OCI-LY1 (cell line): ENCODE results near the gene INPP5A.

Experiments used
- CTCF ChIP-seq: fragments of 200-600 bp; sonication (generic), shearing (Covaris generic); IDR thresholded peaks from 2 replicates; pipeline ENCODE4 v1.5.1; 2017; ENCODE audit warnings: mild to moderate bottlenecking, antibody characterized with exemption, low read length, moderate library complexity, mixed read lengths
- EZH2 ChIP-seq: fragments of 200-600 bp; sonication (generic), shearing (Covaris generic); IDR thresholded peaks from 2 replicates; pipeline ENCODE4 v1.8.0; 2017; ENCODE audit warnings: borderline replicate concordance, mixed run types, mild to moderate bottlenecking, antibody characterized with exemption, low read length, moderate library complexity, mixed read lengths

- TF ChIP-seq CTCF (no peak), EZH2 (no peak)
These were observed 266.7 kb downstream of the INPP5A start for GRCh38 chr10:132804287-132804686.
